BJ (cell line): ENCODE measurements around the gene PTPRJ. TPM values are rescaled to one million over a fixed set of nuclear protein-coding genes. Genes with fewer than 3 reads are reported as not detected.

Experiments used
- CTCF ChIA-PET: fragments of 350-600 bp; formaldehyde crosslinking; extraction: SDS; loops from one replicate; lab custom pipeline; 2021; ENCODE audit warnings: antibody characterized with exemption, inconsistent platforms; lab: Yijun Ruan, JAX
- POLR2A ChIA-PET: fragments of 300-600 bp; sonication (Branson Sonifier 250); formaldehyde crosslinking; extraction: SDS; loops from one replicate; lab custom pipeline; 2021; ENCODE audit warnings: antibody characterized with exemption; lab: Charles Lee
- DNase-seq: peaks from one replicate; pipeline ENCODE4 v3.0.0-alpha.2; 2011; ENCODE audit warnings: low read depth
- H3K27me3 ChIP-seq: 2 replicates; pipeline ENCODE4 v1.6.0; 2011; ENCODE audit warnings: low read length; ENCODE audit not compliant: control insufficient read depth, insufficient read depth
- H3K36me3 ChIP-seq: 2 replicates; pipeline ENCODE4 v1.5.1; 2011; ENCODE audit warnings: low read length; ENCODE audit not compliant: control insufficient read depth, insufficient read depth
- H3K4me3 ChIP-seq: 2 replicates; pipeline ENCODE4 v1.5.1; 2011; ENCODE audit warnings: low read depth, mild to moderate bottlenecking, control low read depth, low read length
- polyA plus RNA-seq: library from polyadenylated mRNA; depleted of rRNA; stranded (reverse); fragments of >200 nt; gene quantifications from 2 replicates; pipeline ENCODE4 v1.2.3, GENCODE V29; 2011
- TF ChIP-seq, protein P1 (sequence below): IDR thresholded peaks from 2 replicates; pipeline ENCODE4 v1.5.1; 2011; ENCODE audit warnings: low read depth, mild to moderate bottlenecking, control low read depth, inconsistent platforms, low read length, moderate library complexity; ENCODE audit not compliant: insufficient read depth

The PTPRJ gene
- polyA plus RNA-seq, 1 experiment, result 3.8 TPM

DNA sequence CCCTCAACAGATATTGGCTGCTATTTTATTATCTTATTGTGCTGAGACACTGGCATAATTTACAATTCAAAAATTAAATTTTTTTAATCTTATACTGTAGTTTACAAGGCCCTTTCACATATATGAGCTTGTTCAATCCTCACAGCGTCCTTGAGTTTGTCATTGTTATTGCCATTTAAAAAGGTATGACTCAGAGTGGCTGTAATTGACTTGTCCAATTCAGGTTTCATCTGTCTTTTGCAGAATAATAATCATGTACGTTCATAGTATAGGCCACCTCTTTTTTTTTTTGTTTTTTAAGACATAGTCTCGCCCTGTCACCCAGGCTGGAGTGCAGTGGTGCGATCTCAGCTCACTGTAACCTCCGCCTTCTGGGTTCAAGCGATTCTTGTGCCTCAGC is 11.5 kb downstream of the PTPRJ start:
- H3K27me3 ChIP-seq, result no peaks in the 10 kb centered on the region
- POLR2A ChIA-PET, result no interaction called here
- DNase-seq, result no peak
- H3K36me3 ChIP-seq, result peaks cover 4% of the 10 kb centered on the region; the same call in 1 of the 2 replicates
- H3K4me3 ChIP-seq, result no peak overlapping the region
- CTCF ChIA-PET, result interaction anchor here (1.7 kb wide), 1 partner anchor 57 kb away, joined by 5 read pairs; no protein-coding TSS in a partner anchor
- TF ChIP-seq, protein P1, sequence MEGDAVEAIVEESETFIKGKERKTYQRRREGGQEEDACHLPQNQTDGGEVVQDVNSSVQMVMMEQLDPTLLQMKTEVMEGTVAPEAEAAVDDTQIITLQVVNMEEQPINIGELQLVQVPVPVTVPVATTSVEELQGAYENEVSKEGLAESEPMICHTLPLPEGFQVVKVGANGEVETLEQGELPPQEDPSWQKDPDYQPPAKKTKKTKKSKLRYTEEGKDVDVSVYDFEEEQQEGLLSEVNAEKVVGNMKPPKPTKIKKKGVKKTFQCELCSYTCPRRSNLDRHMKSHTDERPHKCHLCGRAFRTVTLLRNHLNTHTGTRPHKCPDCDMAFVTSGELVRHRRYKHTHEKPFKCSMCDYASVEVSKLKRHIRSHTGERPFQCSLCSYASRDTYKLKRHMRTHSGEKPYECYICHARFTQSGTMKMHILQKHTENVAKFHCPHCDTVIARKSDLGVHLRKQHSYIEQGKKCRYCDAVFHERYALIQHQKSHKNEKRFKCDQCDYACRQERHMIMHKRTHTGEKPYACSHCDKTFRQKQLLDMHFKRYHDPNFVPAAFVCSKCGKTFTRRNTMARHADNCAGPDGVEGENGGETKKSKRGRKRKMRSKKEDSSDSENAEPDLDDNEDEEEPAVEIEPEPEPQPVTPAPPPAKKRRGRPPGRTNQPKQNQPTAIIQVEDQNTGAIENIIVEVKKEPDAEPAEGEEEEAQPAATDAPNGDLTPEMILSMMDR, result no peak

DNA sequence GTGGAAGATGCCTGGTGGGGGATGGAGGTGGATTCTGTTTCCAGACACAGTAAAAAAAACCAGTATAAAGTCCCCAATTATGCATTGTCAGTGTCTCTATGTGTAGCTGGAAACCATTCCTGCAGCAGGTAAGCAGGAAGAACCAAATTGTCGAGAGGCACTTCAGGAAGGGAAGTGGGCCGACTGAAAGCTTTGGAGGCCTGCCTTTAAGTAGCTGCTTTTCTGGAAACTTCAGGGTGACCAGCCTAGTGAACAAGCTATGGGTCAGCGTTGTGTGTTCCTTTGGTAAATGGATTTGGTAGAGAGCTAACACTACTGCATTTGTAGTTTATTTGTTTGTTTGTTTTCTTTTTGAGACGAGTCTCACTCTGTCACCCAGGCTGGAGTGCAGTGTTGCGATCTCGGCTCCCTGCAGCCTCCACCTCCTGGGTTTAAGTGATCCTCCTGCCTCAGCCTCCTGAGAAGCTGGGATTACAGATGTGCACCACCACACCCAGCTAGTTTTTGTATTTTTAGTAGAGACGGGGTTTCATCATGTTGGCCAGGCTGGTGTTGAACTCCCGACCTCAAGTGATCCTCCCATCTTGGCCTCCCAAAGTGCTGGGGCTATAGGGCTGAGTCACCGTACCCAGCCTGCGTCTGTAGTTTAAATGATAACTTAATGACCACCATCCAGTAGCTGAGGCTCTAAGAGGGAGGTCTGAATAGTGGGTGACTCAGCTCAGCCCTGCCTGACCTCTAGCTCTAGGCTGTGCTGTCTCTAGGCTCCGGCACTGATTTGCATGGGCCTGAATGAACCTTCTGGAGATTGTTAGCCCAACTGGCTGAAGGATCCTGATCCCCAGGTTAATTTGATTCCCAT is 12.8 kb downstream of the PTPRJ start:
- Histone ChIP-seq H3K36me3 (peaks cover 4% of the 10 kb centered on the region; the same call in 1 of the 2 replicates), H3K4me3 (no peak overlapping the region), H3K27me3 (no peaks in the 10 kb centered on the region)
- ChIA-PET POLR2A (interaction anchor here (0.5 to 0.6 kb wide), 2 partner anchors 71 to 586 kb away, joined by 3 read pairs; no protein-coding TSS in a partner anchor), CTCF (interaction anchor here (0.7 to 1.7 kb wide), 3 partner anchors 8 to 119 kb away, joined by 3 to 5 read pairs (median 4); no protein-coding TSS in a partner anchor)
- TF ChIP-seq, protein P1, result no peak
- peak; percentile 29 for DNase-seq

DNA sequence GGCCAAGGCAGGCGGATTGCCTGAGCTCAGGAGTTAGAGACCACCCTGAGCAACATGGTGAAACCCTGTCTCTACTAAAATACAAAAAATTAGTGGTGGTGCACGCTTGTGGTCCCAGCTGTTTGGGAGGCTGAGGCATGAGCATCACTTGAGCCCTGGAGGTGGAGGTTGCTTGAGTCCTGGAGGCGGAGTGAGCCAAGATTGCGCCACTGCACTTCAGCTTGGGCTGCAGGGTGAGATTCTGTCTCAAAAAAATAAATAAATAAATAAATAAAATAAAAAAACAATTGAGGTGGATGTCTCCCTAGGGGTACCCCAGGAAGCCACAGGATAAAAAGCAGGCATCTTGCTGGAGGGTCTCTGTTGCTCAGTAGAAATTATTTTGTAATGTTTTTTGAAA is 14.1 kb downstream of the PTPRJ start:
- TF ChIP-seq, protein P1, result no peak
- ChIA-PET POLR2A (no interaction called here), CTCF (interaction anchor here (1.0 kb wide), 1 partner anchor 9 kb away, joined by 3 read pairs; no protein-coding TSS in a partner anchor)
- peaks cover 4% of the 10 kb centered on the region; the same call in 1 of the 2 replicates for H3K36me3 ChIP-seq
- DNase-seq, result no peak
- no peak overlapping the region for H3K4me3 ChIP-seq
- H3K27me3 ChIP-seq, result no peaks in the 10 kb centered on the region

DNA sequence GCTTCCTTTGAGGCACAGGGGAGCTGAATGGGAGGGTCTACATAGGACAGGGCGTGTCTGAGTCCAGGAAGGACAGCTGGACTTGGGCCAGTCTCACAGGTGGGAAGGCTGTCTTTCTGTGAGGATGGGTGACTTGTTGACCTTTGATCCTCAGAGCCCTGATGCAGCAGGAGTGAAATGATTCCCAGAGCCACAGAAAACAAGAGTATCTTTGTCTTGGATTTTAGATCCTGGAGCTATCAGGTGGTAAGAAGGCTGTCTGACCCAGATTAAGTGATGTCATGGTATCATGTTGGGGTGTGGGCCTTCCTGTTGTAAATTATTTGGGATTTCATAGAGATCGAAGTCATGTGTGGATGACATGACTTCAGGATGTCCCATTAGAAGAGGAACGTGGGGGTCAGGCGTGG is 15.0 kb downstream of the PTPRJ start:
- no peak for DNase-seq
- Histone ChIP-seq H3K27me3 (no peaks in the 10 kb centered on the region), H3K36me3 (peaks cover 4% of the 10 kb centered on the region; the same call in 1 of the 2 replicates), H3K4me3 (no peak overlapping the region)
- CTCF ChIA-PET, result no interaction called here
- POLR2A ChIA-PET, result no interaction called here
- TF ChIP-seq, protein P1, result no peak
